Measurements from ENCODE around the gene RPL39L.

GRCh38 chr3:187167777-187168176 is 28.5 kb upstream of the RPL39L start:
- TF ChIP-seq, protein P1, sequence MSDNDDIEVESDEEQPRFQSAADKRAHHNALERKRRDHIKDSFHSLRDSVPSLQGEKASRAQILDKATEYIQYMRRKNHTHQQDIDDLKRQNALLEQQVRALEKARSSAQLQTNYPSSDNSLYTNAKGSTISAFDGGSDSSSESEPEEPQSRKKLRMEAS (IDR thresholded peaks at IDR 0.05), result no peak
- TF ChIP-seq, protein P2, sequence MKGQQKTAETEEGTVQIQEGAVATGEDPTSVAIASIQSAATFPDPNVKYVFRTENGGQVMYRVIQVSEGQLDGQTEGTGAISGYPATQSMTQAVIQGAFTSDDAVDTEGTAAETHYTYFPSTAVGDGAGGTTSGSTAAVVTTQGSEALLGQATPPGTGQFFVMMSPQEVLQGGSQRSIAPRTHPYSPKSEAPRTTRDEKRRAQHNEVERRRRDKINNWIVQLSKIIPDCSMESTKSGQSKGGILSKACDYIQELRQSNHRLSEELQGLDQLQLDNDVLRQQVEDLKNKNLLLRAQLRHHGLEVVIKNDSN (IDR thresholded peaks at IDR 0.05), result no peak
- TF ChIP-seq TAF1 (IDR thresholded peaks at IDR 0.05; ENCODE audit: low read depth) (no peak), REST (IDR thresholded peaks at IDR 0.05; ENCODE audit: low read depth) (no peak), EGR1 (IDR thresholded peaks at IDR 0.05) (no peak), EP300 (IDR thresholded peaks at IDR 0.05; ENCODE audit: borderline replicate concordance) (no peak), RAD21 (IDR thresholded peaks at IDR 0.05; ENCODE audit: low read depth) (no peak)
